Lung (tissue), 12 donors: Measurements from ENCODE around the gene LZTR1. TPM values are rescaled to one million over a fixed set of nuclear protein-coding genes. Genes with fewer than 3 reads are reported as not detected.
A peak's percentile ranks its signal among the peaks of the same experiment; 100 is the strongest.

ENCODE experiments used
- ATAC-seq: fragments of 200-7000 bp; cut with Tn5 transposase; one replicate; pipeline ENCODE4 v1.9.1; 2020; ENCODE audit warnings: moderate number of reproducible peaks; ENCODE audit not compliant: insufficient read depth, low FRiP score
- DNase-seq, 3 donors: peaks; one replicate each; pipeline ENCODE4 v3.0.0-alpha.2; 2013 to 2017
- H3K27ac ChIP-seq, 2 donors: one replicate each; pipeline ENCODE4 v1.5.1; 2013; ENCODE audit warnings: mild to moderate bottlenecking in 2 of 2, moderate library complexity in 2 of 2, control low read depth in 1 of 2, inconsistent platforms in 1 of 2, low read depth in 1 of 2, low read length in 1 of 2
- H3K27me3 ChIP-seq, 3 donors: one replicate each; pipeline ENCODE4 v1.5.1; 2013; ENCODE audit warnings: low read length in 2 of 3; ENCODE audit not compliant: control insufficient read depth in 3 of 3, insufficient read depth in 3 of 3
- H3K36me3 ChIP-seq, 4 donors: one replicate each; pipeline ENCODE4 v1.5.1; 2013; ENCODE audit warnings: low read length in 4 of 4, mild to moderate bottlenecking in 1 of 4, moderate library complexity in 1 of 4; ENCODE audit not compliant: control insufficient read depth in 4 of 4, insufficient read depth in 4 of 4
- H3K4me1 ChIP-seq, 5 donors: one replicate each; pipeline ENCODE4 v1.5.1; 2013; ENCODE audit warnings: low read length in 5 of 5, mild to moderate bottlenecking in 2 of 5, moderate library complexity in 1 of 5; ENCODE audit not compliant: control insufficient read depth in 5 of 5, insufficient read depth in 5 of 5
- H3K4me3 ChIP-seq: one replicate; pipeline ENCODE4 v1.5.1; 2013; ENCODE audit warnings: mild to moderate bottlenecking, control low read depth, moderate library complexity
- H3K9ac ChIP-seq, 2 donors: one replicate each; pipeline ENCODE4 v1.5.1; 2013; ENCODE audit warnings: low read length in 2 of 2, control low read depth in 1 of 2; ENCODE audit not compliant: insufficient read depth in 1 of 2
- H3K9me3 ChIP-seq, 4 donors: one replicate each; pipeline ENCODE4 v1.5.1; 2013; ENCODE audit warnings: low read length in 3 of 4, mild to moderate bottlenecking in 1 of 4, moderate library complexity in 1 of 4; ENCODE audit not compliant: control insufficient read depth in 4 of 4, insufficient read depth in 3 of 4
- WGBS, 2 donors: extraction: QIAGEN DNeasy Blood & Tissue Kit; methylation state at CpG; one replicate each; pipeline ENCODE4 v1.1.7; 2013; 5-methylcytosine and 5-hydroxymethylcytosine counted together
- polyA plus RNA-seq, 2 donors: library from polyadenylated mRNA; stranded (reverse); fragments of 200-250 nt; gene quantifications; one replicate each; pipeline ENCODE4 v1.2.1, GENCODE V29; 2013
- total RNA-seq, 2 donors: library from RNA; depleted of rRNA in 1 of 2; stranded (reverse); fragments of >200 nt in 1 of 2; gene quantifications; one replicate each; pipeline ENCODE4 v1.2.1, GENCODE V29; 2014 to 2021
- TF ChIP-seq, protein P1 (sequence below): IDR thresholded peaks from 2 replicates; pipeline ENCODE4 v1.5.1; 2012; ENCODE audit warnings: mild to moderate bottlenecking; ENCODE audit errors: control extremely low read depth, extremely low read depth
- donor health status: control.
- donor health status: control.
- donor health status: Bipolar disorder and iron deficiency.
- donor health status: healthy.
- donor health status: DM: yes; HTN: yes; CAD: no.

The LZTR1 gene
- total and polyA plus RNA-seq, 4 donors: 33.8 to 64.9 (median 44.9) TPM

DNA sequence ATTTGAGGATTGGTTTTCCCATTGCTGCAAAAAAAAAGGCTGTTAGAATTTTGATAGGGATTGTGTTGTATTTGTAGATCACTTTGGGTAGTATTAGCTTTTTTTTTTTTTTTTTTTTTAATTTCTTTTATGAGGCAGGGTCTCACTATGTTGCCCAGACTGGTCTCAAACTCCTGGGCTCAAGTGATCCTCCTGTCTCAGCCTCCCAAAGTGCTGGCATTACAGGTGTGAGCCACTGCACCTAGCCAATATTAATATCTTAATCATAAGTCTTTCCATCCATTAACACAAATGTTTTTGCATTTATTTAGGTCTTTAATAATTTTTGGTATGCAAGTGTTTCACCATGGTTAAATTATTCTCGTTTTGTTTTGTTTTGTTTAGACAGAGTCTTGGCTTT, 38.1 kb upstream of the LZTR1 start:
- Histone ChIP-seq H3K9ac (no peak overlapping the region), H3K9me3 (no peaks in the 10 kb centered on the region), H3K36me3 (no peaks in the 10 kb centered on the region), H3K27me3 (no peaks in the 10 kb centered on the region), H3K27ac (no peak overlapping the region), H3K4me3 (no peak overlapping the region), H3K4me1 (peaks cover 0 to 18% (median 6%) of the 10 kb centered on the region in 5 donors)
- DNase-seq (no peak), ATAC-seq (no peak)
- 30 to 56% methylated on average over 1 of the region's 1 CpG for WGBS, 2 donors
- TF ChIP-seq, protein P1, sequence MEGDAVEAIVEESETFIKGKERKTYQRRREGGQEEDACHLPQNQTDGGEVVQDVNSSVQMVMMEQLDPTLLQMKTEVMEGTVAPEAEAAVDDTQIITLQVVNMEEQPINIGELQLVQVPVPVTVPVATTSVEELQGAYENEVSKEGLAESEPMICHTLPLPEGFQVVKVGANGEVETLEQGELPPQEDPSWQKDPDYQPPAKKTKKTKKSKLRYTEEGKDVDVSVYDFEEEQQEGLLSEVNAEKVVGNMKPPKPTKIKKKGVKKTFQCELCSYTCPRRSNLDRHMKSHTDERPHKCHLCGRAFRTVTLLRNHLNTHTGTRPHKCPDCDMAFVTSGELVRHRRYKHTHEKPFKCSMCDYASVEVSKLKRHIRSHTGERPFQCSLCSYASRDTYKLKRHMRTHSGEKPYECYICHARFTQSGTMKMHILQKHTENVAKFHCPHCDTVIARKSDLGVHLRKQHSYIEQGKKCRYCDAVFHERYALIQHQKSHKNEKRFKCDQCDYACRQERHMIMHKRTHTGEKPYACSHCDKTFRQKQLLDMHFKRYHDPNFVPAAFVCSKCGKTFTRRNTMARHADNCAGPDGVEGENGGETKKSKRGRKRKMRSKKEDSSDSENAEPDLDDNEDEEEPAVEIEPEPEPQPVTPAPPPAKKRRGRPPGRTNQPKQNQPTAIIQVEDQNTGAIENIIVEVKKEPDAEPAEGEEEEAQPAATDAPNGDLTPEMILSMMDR: no peak

DNA sequence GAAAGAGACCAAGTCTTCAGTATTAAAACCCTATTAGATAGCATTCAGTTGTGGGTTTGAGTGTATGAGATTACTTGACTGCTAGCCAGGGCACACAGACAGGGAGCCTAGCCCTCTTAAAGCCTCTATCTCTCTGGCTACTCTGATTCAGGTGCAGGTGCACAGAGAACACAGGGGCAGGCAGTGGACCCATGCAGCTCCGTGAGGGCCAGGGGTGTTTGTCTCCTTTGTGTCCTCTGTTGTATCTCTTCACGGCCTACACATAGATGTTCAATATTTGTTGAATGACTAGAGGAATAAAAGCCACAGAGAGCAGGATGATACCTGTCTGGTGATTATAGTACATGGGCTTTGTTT, 36.5 kb upstream of the LZTR1 start:
- DNase-seq: no peak
- Histone ChIP-seq H3K27me3 (no peaks in the 10 kb centered on the region), H3K4me1 (peaks cover 0 to 13% (median 0%) of the 10 kb centered on the region in 5 donors), H3K36me3 (peaks cover under 1 to 7% (median 3%) of the 10 kb centered on the region in 4 donors), H3K9ac (no peak overlapping the region), H3K27ac (peak overlapping the region; percentile 49 to 74), H3K9me3 (no peaks in the 10 kb centered on the region), H3K4me3 (no peak overlapping the region)
- 77 to 95% methylated on average over 2 of the region's 2 CpGs for WGBS, 2 donors
- TF ChIP-seq, protein P1: no peak
- ATAC-seq: no peak

DNA sequence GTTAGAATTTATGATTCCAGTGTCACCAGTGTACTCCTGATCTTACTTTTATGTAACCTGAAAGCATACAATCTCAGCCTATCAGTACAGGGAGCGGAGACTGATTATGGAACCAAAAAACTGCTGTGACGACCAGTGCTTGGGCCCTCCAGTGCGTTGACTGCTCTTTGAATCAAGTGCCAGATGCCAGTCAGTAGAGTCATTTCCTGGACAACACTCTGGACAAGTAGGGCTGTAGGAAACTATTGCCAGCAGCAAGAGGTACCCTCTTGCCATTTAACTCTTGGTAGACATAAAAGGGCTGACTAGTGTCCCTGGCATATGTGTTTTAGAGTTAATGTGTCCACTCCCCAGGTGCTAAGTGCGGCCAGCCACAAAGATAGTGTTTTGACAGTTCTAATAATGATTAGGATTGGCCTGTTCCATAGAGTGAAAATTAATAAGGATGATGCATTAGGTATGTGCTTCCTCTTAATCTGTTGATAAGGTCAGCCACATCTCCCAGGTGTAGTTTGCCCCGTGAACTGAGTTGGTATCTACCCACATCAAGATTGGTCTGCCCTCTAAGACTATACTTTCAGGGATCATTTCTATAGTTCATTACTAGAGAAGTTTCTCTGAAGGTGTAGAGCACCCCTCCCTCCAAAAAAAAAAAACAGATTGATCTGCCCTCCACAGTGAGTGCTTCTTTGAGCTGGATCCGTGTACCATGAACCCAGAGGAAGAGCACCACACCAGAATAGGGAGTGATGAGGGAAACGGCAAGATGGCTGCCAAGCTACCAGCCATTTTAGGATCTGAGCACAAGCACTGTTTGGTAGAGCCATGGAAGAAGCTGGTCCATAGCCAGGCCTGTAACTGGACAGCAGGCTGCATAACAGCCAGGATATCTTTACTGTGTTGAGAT, 35.8 kb upstream of the LZTR1 start:
- WGBS, 2 donors: 64 to 88% methylated on average over 7 of the region's 7 CpGs
- Histone ChIP-seq H3K27me3 (no peaks in the 10 kb centered on the region), H3K27ac (peak overlapping the region; percentile 49 to 50), H3K4me3 (no peak overlapping the region), H3K9ac (no peak overlapping the region), H3K36me3 (peaks cover 9 to 15% (median 11%) of the 10 kb centered on the region in 4 donors), H3K9me3 (no peaks in the 10 kb centered on the region), H3K4me1 (peaks cover 0 to 8% (median 0%) of the 10 kb centered on the region in 5 donors)
- TF ChIP-seq, protein P1: no peak
- peak; percentile 78 for ATAC-seq
- DNase-seq: peak in 1 of 3 donors; percentile 20
